ENCODE results near the gene AQP12B. TPM values are rescaled to one million over a fixed set of nuclear protein-coding genes. Genes with fewer than 3 reads are reported as not detected.

AQP12B gene
- total and polyA plus RNA-seq, 4 donors, result not detected

GRCh38 chr2:240646176-240646899, 36.3 kb downstream of the AQP12B start:
- H3K36me3 ChIP-seq (ENCODE audit: control insufficient read depth in 4 of 4, insufficient read depth in 3 of 4, low read depth in 1 of 4, low read length in 3 of 4), result no peaks in the 10 kb centered on the region
- no peaks in the 10 kb centered on the region for H3K4me1 ChIP-seq (ENCODE audit: control insufficient read depth in 4 of 4, insufficient read depth in 4 of 4, low read length in 3 of 4)
- no peak overlapping the region for H3K9ac ChIP-seq (ENCODE audit: low read depth in 1 of 2, low read length in 2 of 2)
- 83% methylated on average over 36 of the region's 36 CpGs for WGBS
- H3K27ac ChIP-seq (ENCODE audit: low read depth in 1 of 2, low read length in 2 of 2), result no peak overlapping the region
- H3K9me3 ChIP-seq (ENCODE audit: control insufficient read depth in 4 of 4, low read length in 3 of 4), result no peaks in the 10 kb centered on the region
- H3K27me3 ChIP-seq (ENCODE audit: control insufficient read depth in 4 of 4, insufficient read depth in 4 of 4, low read length in 3 of 4), result peaks cover 0 to 4% (median under 1%) of the 10 kb centered on the region in 4 donors
- H3K4me3 ChIP-seq (ENCODE audit: low read depth in 1 of 3, low read length in 3 of 3), result no peak overlapping the region
- no peak for DNase-seq (ENCODE audit: low spot score)
- no peak for TF ChIP-seq EGR1 (IDR thresholded peaks at IDR 0.05; ENCODE audit: low read depth in 2 of 2)
- no peak for TF ChIP-seq RXRA (IDR thresholded peaks at IDR 0.05)
- no peak for TF ChIP-seq GABPA (IDR thresholded peaks at IDR 0.05 in 1 of 2, conservative IDR thresholded peaks at IDR 0.05 in 1 of 2)
- TF ChIP-seq ATF3 (IDR thresholded peaks at IDR 0.05), result no peak

GRCh38 chr2:240645801-240646175, 36.9 kb downstream of the AQP12B start:
- TF ChIP-seq EGR1 (IDR thresholded peaks at IDR 0.05; ENCODE audit: low read depth in 2 of 2) (no peak), RAD21 (IDR thresholded peaks at IDR 0.05) (no peak), ZBTB33 (IDR thresholded peaks at IDR 0.05) (no peak), TAF1 (conservative IDR thresholded peaks at IDR 0.05) (no peak), YY1 (IDR thresholded peaks at IDR 0.05) (no peak), JUND (IDR thresholded peaks at IDR 0.05) (no peak), GABPA (IDR thresholded peaks at IDR 0.05 in 1 of 2, conservative IDR thresholded peaks at IDR 0.05 in 1 of 2) (no peak)
- Histone ChIP-seq H3K9me3 (ENCODE audit: control insufficient read depth in 4 of 4, low read length in 3 of 4) (no peaks in the 10 kb centered on the region), H3K4me3 (ENCODE audit: low read depth in 1 of 3, low read length in 3 of 3) (no peak overlapping the region), H3K4me1 (ENCODE audit: control insufficient read depth in 4 of 4, insufficient read depth in 4 of 4, low read length in 3 of 4) (no peaks in the 10 kb centered on the region), H3K9ac (ENCODE audit: low read depth in 1 of 2, low read length in 2 of 2) (no peak overlapping the region), H3K27me3 (ENCODE audit: control insufficient read depth in 4 of 4, insufficient read depth in 4 of 4, low read length in 3 of 4) (peaks cover 0 to 4% (median 0%) of the 10 kb centered on the region in 4 donors), H3K36me3 (ENCODE audit: control insufficient read depth in 4 of 4, insufficient read depth in 3 of 4, low read depth in 1 of 4, low read length in 3 of 4) (no peaks in the 10 kb centered on the region), H3K27ac (ENCODE audit: low read depth in 1 of 2, low read length in 2 of 2) (no peak overlapping the region)
- whole genome bisulfite sequencing, result 85% methylated on average over 10 of the region's 10 CpGs
- DNase-seq (ENCODE audit: low spot score), result no peak

DNA sequence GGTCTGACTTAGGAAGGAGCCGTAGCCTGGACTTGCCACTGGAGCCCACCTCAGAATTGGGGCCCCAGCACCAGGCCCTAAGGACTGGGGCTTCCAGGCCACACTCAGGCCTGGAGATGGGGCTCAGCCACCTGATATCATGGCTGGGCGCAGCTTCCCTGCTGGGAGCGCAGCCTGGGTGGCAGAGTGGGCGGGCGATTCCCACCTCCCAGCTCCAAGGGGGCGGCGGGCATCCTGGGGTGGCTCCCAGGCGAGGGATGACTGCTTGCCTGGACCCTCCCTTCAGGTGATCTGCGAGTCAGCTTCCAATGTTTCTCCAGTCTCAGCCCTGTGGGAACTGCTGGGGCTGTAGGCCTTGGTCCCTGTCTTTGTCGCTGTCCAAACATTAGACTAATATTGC, 37.3 kb downstream of the AQP12B start:
- Histone ChIP-seq H3K27me3 (ENCODE audit: control insufficient read depth in 4 of 4, insufficient read depth in 4 of 4, low read length in 3 of 4) (peaks cover 0 to 2% (median 0%) of the 10 kb centered on the region in 4 donors), H3K36me3 (ENCODE audit: control insufficient read depth in 4 of 4, insufficient read depth in 3 of 4, low read depth in 1 of 4, low read length in 3 of 4) (no peaks in the 10 kb centered on the region), H3K9me3 (ENCODE audit: control insufficient read depth in 4 of 4, low read length in 3 of 4) (no peaks in the 10 kb centered on the region), H3K27ac (ENCODE audit: low read depth in 1 of 2, low read length in 2 of 2) (no peak overlapping the region), H3K4me1 (ENCODE audit: control insufficient read depth in 4 of 4, insufficient read depth in 4 of 4, low read length in 3 of 4) (no peaks in the 10 kb centered on the region), H3K4me3 (ENCODE audit: low read depth in 1 of 3, low read length in 3 of 3) (no peak overlapping the region), H3K9ac (ENCODE audit: low read depth in 1 of 2, low read length in 2 of 2) (no peak overlapping the region)
- 89% methylated on average over 10 of the region's 10 CpGs for WGBS
- no peak for DNase-seq (ENCODE audit: low spot score)
- TF ChIP-seq ZBTB33 (IDR thresholded peaks at IDR 0.05), result no peak
- TF ChIP-seq FOXA2 (IDR thresholded peaks at IDR 0.05), result no peak
- no peak for TF ChIP-seq HNF4A (conservative IDR thresholded peaks at IDR 0.05)
- TF ChIP-seq, protein P1, sequence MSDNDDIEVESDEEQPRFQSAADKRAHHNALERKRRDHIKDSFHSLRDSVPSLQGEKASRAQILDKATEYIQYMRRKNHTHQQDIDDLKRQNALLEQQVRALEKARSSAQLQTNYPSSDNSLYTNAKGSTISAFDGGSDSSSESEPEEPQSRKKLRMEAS (IDR thresholded peaks at IDR 0.05), result no peak
- TF ChIP-seq CTCF (IDR thresholded peaks at IDR 0.05; ENCODE audit: low read depth, low read length, missing input control), result no peak
- TF ChIP-seq TAF1 (conservative IDR thresholded peaks at IDR 0.05), result no peak
- no peak for TF ChIP-seq JUND (IDR thresholded peaks at IDR 0.05)
- no peak for TF ChIP-seq YY1 (IDR thresholded peaks at IDR 0.05)
- TF ChIP-seq REST (IDR thresholded peaks at IDR 0.05), result no peak
- no peak for TF ChIP-seq ATF3 (IDR thresholded peaks at IDR 0.05)
- TF ChIP-seq RAD21 (IDR thresholded peaks at IDR 0.05), result no peak
- TF ChIP-seq EGR1 (IDR thresholded peaks at IDR 0.05; ENCODE audit: low read depth in 2 of 2), result no peak
- TF ChIP-seq RXRA (IDR thresholded peaks at IDR 0.05), result no peak
- TF ChIP-seq NR2F2 (IDR thresholded peaks at IDR 0.05), result no peak

All from liver (tissue), 9 donors.